ENCODE results near the gene CEBPG. TPM values are rescaled to one million over a fixed set of nuclear protein-coding genes. Genes with fewer than 3 reads are reported as not detected.
A peak's percentile ranks its signal among the peaks of the same experiment; 100 is the strongest.

The CEBPG gene
- total RNA-seq, 2 donors from 2014 or later, result 70.1 to 73.2 TPM

DNA sequence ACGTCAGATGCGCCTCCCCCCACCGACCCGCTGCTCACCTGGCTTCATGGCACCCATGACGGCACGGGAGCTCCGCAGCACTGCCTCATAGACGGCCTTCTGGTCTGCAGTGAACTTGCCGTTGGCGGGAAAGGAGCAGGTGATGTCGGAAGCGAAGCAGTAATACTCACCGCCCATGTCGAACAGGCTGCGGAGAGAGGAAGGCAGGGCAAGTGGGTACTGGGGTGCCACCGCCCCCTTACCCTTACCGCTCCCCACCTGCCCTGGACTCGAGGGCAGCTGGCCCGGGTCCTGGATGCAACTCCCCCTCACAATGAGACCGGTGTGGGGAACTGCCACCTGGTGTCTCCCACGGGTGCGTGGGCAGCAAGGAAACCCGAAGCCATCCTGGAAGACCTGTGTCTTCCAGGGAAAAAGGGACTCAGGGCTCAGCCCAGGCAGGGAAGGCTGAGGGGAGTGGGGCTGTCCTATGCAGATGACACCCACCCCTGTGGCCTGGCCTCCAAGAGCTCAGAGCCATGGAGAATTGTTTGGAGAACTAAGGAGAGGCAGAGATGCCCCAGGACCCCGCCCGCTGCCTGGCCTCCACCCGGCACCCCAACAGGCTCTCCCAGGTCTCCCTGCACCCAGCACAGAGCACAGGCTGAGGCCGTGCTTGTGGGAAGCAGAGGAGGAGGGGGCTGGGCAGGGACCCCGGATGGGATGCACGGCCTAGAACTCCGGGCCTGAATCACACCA is 28.3 kb downstream of the CEBPG start:
- intact Hi-C loops (cut with DNase I, micrococcal nuclease), result no loop called here
- DNase-seq, result peak in 1 of 2 donors; percentile 19
- no peak for ATAC-seq

DNA sequence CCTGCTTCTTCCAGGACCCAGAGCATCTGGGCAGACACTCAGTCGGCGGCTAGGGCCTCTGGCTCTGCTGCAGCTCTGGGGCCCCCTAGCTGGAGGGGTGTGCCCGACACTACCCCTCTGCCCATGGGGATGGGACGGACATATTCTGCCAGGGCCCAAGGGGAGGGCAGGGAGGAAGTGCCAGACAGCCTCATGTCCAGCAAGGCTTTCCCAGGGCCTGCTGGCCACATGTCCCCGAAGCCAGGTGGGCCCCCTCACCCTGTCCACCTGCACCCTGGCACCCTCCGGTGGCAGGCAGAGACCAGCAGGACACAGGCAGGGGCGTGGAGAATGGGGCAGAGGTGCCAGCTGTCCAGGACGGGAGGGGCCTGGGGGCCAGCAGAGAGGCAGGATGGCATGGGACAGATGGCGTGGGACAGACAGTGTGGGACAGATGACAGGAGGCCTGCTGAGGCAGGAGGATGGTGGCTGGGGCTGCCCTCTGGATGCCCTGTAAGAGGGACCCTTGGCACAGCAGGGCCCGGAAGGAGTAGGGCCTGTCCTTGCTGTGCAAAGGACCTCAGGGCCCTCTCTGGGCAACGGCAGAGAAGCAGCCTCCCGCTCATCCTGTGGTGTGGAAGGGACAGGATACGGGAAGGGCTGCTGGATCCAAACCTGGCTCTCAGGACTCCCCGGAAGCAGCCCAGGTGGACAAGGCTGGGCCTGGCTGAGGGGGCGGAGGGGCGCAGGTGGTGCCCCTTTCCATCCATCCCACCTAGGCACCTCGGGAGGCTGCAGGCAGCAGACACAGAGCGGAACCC is 29.1 kb downstream of the CEBPG start:
- DNase-seq, result peak in 1 of 2 donors; percentile 43
- intact Hi-C loops (cut with DNase I, micrococcal nuclease), result no loop called here
- peak; percentile 59 for ATAC-seq

DNA sequence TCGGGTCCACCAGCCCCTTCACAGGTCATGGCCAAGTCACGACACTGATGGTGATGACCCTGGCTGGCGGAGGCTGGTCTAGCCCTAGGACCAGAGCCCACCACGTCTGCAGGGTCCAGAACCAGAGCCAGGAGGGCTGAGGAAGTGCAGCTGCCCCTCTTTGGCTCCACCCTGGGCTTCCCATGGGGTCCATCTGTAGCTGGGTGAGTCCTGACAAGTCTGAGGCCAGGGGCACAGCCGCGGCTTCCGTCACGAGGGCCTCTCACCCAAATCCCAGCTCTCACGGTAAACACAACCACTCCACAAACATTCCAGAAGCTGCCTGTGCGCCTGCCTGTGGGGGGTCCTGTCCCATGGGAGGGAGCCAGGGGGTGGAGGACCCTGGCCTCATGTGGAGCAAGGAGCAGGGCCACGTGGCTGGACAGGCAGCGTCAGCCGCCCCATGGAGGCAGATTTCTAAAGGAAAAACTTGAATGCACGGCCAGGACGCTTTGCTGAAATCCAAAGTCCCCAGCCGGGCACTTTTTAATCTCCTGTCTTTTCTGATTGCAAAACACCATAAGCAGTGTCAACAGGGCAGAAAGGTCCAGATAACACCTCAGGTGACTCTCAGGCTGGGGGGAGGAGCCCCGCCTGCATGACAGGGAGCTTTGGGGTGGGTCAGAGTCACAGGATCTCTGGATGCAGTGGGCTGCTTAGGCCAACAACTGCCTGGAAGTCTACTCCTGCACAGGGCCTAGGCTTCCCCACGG is 29.9 kb downstream of the CEBPG start:
- ATAC-seq (peak; percentile 64), DNase-seq (peak in 1 of 2 donors; percentile 69)
- intact Hi-C loops (cut with DNase I, micrococcal nuclease), result no loop called here

DNA sequence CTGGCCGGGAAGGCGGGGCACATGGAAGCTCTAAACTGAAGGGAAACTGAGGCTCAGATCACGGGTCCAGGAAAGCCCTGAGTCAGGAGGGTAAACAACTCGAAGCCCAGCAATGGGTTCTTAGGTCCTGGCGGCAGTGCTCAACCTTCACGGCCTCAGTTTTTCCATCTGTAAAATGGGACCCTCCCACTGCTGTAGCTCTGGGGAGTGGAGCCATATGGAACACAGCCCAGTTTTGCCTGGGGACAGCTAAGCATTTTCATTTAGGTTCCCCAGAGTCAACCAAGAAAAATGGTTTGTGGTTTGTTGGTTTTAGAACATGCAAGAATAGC is 30.4 kb downstream of the CEBPG start:
- DNase-seq (no peak), ATAC-seq (no peak)
- intact Hi-C loops (cut with DNase I, micrococcal nuclease), result no loop called here

DNA sequence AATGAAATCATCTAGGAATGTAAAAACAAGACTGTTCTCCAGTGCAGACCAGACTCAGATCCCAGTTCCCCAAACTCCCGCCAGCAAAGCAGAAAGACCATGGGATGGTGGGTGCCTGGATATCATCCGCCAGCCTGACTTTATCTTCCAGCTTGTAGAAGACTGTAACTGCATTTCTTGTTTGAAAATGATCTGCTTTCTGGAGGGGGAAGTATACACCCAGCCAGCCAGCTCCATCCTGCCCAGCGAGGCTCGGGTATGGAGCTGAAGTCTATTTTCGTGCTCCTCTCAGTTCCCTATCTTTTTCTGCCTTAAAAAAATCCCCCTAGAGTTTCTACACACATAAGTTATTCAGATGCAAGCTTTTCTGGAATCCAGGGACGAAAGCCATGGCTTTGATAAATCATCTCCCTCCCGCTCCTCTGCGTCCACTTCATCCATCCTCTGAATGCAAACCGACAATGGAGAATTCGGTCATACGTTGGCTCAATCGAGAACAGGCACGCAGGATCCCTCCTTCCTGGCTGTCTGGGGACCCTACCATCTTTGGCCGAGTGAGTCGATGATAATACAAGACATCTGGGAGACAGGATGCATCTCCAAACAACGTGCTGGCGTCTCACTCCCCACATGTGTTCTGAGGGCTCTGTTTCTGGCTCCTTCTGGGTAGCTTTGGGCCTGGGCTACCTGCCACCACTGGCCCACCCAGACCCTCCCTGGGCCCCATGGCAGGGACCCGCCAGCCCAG is 31.2 kb downstream of the CEBPG start:
- intact Hi-C loops (cut with DNase I, micrococcal nuclease), result loop anchor here in 1 of 2 donors (5.0 kb wide), 1 partner anchor 162 kb away; no protein-coding TSS in a partner anchor
- ATAC-seq (no peak), DNase-seq (peak in 1 of 2 donors; percentile 23)

DNA sequence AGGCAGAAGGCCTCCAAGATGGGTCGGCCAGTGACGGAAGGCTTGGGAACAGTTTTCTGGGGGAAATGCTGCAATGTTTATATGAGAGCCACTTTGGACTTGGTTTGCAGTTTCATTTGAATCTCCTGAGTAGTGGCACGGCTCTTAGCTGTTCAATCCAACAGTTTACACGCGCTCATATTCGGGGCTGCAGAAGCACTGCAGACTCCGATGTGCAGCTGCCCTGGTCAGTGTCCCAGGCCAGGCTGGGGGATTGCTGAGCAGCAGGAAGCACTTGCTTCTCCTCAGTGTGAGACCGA is 31.7 kb downstream of the CEBPG start:
- ATAC-seq (no peak), DNase-seq (peak in 1 of 2 donors; percentile 22)
- intact Hi-C loops (cut with DNase I, micrococcal nuclease), result loop anchor here in 1 of 2 donors (5.0 kb wide), 1 partner anchor 163 kb away; no protein-coding TSS in a partner anchor

DNA sequence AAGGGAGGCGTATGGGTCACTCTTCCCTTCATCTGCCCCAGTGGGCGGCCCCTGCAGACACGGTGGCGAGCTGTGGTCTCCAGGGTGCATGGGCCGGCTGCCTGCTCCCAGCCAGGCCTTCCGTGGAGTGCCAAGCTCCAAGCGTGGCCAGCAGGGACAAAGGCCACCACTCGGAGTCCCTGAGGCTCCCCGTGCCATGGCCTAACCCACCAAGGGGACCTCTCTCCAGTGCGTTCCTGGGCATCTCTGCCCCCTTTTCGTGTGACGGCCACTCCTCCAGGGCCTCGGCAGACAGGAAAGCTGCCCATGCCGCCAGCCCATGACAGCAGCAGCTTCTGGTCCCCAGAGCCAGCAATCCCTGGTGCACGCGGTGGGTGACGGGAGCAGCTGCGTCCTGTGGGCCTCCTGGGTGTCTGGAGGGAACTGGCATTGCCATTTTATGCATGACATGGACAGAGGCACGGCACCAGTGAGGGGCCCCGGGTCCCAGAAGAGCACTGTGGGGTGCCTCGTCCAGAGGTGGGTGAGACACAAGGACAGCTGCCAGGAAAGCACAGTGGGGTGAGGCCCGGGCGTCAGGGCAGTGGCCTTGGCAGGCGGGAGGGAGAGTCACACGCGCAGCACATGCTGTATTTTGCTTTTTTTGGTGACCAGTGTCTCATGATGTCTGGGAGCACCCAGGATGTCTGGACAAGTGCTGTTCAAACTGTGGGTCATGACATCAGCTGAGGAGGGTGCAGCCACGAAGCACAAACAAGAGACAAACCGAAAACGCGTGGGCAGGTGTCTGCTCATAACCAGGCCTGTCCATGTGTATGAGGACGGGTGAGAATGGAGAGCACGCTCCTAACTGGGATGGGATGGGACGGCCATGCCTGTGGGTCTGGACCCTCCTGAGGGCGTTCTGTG is 32.3 kb downstream of the CEBPG start:
- intact Hi-C loops (cut with DNase I, micrococcal nuclease), result loop anchor here in 1 of 2 donors (5.0 kb wide), 1 partner anchor 164 kb away; no protein-coding TSS in a partner anchor
- ATAC-seq, result no peak
- no peak for DNase-seq

DNA sequence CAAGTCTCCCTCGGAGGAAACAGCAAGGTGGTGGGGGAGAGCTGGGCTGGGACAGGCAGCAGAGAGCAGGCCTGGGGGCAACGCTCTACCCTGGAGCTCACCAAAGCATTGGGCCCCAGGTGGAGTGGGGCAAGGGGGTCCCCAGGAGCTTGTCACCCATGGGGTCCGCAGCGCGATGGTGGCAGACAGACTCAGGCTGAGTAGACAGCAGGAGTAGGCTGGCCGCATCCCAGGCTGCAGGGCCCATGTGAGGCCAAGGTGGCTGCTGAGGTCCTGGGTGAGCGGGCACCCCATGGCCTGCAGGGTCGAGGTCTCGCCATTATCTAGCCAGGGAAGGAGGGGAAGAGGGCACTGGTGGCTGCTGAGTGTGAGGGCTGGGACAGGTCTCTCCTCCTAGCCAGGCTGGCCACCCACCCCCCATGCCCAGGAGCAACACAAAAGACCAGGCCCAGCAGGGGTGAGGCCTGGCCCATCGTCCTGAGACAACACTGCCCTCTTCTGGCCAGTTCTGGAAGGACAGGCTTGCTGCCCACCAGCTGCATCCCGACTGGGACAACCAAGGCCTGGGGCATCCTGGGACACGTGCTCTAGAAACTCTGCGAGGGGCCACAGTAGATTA is 33.1 kb downstream of the CEBPG start:
- DNase-seq (peak in 1 of 2 donors; percentile 82), ATAC-seq (peak; percentile 60)
- intact Hi-C loops (cut with DNase I, micrococcal nuclease), result loop anchor here in 1 of 2 donors (5.0 kb wide), 1 partner anchor 164 kb away; no protein-coding TSS in a partner anchor

DNA sequence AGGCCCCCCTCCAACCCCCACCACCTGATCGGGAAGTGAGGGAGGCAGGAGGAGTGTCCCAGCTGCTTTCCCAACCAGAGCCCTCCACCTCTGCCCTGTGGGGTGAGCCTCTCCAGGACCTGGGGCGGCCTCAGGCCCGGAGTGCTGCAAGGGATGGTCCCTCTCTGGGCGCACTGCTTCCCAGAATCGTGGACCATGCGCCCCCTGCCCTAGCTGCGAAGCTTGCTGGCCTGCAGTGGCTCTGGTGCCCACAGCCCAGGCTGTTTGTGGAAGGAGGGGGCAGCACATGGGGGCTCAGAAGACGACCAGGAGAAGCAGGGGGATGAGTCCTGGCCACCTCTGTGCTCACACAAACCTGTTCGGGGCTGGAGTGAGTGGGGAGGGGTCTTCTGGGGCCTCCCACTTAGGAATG is 33.6 kb downstream of the CEBPG start:
- ATAC-seq (peak; percentile 1), DNase-seq (no peak)
- intact Hi-C loops (cut with DNase I, micrococcal nuclease), result loop anchor here in 1 of 2 donors (5.0 kb wide), 1 partner anchor 165 kb away; no protein-coding TSS in a partner anchor

DNA sequence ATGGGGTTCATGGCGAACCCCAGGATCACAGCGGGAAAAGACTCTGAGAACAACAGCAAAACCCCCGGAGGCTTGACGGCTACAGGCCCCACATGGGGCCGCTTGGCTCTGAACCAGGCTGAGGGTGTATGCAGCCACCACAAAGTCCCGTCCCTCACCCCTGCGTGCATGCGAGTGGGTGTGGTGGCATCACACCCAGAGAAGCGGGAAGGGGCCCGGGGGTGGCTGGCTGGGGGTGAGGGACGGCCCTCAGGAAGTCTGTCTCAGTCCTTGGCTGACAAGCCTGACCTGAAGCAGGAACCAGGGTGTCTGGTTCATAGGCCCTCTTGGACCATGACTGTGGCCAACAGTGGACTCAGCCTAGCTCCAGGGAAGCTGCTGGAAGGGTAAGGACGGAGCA is 34.2 kb downstream of the CEBPG start:
- ATAC-seq (no peak), DNase-seq (no peak)
- intact Hi-C loops (cut with DNase I, micrococcal nuclease), result loop anchor here (2.0 to 5.0 kb wide), 2 partner anchors 165 kb away; no protein-coding TSS in a partner anchor

DNA sequence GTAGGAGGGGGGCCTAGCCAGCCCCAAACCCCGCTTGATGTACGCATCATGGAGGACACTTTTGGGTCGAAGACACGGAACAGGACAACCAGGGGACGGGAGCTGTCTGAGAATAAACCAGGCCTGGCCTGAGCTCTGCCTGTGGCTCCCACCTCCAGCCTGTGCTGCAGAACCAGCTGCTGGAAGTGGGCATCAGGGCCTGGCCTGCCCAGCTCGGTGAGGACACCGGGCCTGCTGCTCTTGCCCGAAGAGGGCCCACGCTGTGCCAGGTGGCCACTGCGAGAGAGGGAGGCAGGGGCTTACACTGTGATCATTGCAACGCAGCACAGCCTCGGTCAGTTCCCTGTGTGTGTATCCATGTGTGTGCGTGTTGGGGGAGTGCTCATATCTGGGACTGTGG is 34.6 kb downstream of the CEBPG start:
- no peak for ATAC-seq
- no peak for DNase-seq
- intact Hi-C loops (cut with DNase I, micrococcal nuclease), result loop anchor here (2.0 to 5.0 kb wide), 2 partner anchors 165 to 166 kb away; no protein-coding TSS in a partner anchor

DNA sequence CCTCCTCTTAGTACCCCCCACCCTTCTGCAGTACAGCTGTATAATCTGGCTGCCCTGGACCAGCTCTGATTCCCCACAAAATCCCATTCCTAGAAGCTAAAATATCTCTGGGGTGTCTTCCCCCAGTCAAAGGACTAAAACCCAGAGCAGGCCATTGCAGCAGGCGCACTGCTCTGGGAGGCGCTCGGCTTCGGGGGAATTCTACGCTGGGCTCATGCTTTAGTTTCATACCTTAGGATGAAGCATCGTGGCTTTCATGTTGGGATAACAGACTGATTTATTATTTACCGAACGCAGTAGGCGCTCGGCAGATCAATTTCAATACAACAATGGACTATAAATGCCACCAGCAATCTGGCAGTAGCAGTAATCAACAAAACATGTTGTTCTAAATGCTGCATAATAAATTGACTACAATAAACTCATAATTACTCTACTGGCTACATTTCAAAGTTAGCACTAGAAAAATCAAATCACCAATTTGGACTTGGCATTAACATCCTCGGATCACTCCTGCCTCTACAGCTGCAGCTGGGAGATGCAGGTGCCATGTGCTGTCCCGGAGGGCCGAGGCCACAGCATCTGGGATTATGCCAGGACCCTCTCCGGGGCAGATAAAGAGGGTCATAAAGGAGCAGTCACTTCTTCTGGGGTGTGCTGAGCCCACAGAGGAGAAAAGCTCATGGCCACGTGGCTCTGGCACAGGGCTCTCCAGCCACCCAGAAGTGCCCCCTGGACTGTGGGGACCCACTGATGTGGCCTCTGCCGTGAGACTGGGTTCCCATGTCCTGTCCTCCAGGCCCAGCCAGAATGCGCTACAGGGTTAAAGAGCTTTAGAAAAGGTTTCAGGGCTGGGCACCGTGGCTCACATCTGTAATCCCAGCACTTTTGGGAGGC is 35.3 kb downstream of the CEBPG start:
- intact Hi-C loops (cut with DNase I, micrococcal nuclease), result loop anchor here (2.0 to 5.0 kb wide), 2 partner anchors 166 kb away; no protein-coding TSS in a partner anchor
- no peak for DNase-seq
- ATAC-seq, result no peak

DNA sequence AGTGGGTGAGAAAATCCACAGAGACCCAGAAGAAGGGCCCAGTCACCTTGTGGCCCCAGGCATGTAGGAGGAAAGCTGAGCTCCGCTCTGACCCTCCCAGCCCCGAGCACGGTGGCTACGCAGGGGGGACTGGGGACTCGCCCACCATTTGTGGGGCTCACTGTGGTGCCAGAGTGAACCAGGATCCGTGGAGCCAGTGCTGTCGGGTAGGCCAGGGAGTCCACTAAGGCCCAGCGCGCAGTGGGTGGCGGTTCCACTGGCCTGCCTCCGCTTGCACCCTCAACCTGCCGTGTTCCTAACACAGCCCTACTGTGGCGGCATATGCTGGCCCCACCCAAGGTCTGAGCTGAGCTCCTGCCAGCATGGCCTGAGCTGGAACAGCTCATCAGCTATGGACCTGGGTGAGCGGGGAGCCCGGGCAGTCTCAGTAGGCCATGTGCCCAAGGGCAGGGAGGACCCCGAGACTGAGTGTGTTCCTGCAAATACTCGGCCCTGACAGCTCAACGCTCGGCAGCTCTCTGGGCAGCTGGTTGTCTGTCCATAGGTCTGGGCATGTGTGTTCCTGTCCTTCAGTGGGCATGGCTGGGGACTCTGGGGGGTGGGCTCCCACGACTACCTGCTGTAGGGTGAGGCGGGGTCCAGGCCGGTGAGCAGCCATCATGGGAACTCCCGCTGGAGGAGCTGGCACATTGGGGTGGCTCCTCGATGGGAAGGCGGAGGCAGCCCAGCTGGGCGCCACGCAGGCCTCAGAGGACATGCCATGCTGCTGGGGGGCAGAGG is 36.6 kb downstream of the CEBPG start:
- ATAC-seq, result no peak

DNA sequence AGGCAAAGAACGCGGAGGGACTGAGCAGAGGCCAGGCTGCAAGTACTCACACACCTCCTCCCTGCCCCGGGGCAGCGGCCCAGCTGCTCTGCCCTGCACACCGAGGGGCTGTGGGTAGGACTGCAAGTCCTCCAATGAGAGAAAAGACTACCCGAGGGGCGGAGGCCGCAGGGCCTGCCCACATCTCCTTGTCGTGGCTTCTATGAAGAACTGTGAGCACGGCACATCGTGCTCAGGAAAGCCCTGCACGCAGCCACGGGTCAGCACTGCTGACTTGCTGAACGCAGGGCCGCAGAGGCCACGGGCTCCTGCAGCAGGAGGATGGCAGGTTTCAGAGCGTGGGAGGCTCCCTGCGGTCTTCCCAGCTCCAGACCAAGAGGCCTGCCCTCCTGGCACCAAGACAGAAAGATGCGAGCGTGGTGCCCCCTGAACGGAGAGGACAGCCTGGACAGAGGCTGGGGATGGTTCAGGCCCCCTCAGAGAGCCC is 37.4 kb downstream of the CEBPG start:
- ATAC-seq, result no peak
- DNase-seq, result no peak
- intact Hi-C loops (cut with DNase I, micrococcal nuclease), result no loop called here

More for the DNA sequence above, 36.6 kb downstream of the CEBPG start:
- no peak for DNase-seq
- intact Hi-C loops (cut with DNase I, micrococcal nuclease), result loop anchor here (2.0 to 5.0 kb wide), 2 partner anchors 167 to 168 kb away; no protein-coding TSS in a partner anchor

DNA sequence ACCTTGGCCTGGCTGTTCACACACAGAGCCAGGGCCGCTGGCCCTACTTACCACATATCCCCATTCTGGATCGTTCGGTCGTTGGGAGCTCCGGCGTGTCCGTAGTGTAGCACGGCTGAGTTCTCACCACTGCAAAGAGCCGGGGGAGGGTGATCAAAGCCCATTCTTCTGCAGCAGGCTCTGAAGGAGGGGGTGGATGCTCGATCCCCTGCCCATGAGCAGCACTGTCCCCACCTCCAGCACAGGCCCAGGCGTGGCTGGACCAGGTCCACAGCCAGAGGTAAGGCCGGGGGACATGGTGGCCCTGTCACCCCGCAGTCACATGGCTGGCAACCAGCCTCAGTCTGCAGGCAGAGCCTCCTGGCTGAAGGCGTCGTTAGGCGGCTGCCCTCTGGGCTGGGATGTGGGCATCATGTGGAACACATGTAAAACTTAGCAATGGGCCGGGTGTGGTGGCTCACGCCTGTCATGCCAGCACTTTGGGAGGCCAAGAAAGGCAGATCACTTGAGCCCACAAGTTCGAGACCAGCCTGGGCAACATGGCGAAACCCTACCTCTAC is 38.2 kb downstream of the CEBPG start:
- ATAC-seq (no peak), DNase-seq (no peak)
- intact Hi-C loops (cut with DNase I, micrococcal nuclease), result no loop called here

Measured in left colon (tissue), 2 donors.